GM23248 (cell line): Measurements from ENCODE around the gene RAB17.

Source experiments
- EZH2 ChIP-seq: fragments of 200-600 bp; sonication (generic); IDR thresholded peaks from 2 replicates; pipeline ENCODE4 v1.6.1; 2018; ENCODE audit warnings: antibody characterized with exemption, mild to moderate bottlenecking; ENCODE audit not compliant: insufficient read depth, poor library complexity, severe bottlenecking
- EZH2phosphoT487 ChIP-seq: fragments of 200-600 bp; sonication (generic); IDR thresholded peaks from 2 replicates; pipeline ENCODE4 v1.6.1; 2018; ENCODE audit warnings: antibody characterized with exemption, moderate library complexity, mild to moderate bottlenecking, low read depth; ENCODE audit not compliant: insufficient read depth

GRCh38 chr2:237590272-237591140 is at the start of gene RAB17:
- TF ChIP-seq EZH2 (no peak), EZH2phosphoT487 (no peak)
